Measurements from ENCODE around the gene FTL.

The FTL gene

GRCh38 chr19:48946463-48947257, 18.4 kb upstream of the FTL start:
- no peak for DNase-seq

DNA sequence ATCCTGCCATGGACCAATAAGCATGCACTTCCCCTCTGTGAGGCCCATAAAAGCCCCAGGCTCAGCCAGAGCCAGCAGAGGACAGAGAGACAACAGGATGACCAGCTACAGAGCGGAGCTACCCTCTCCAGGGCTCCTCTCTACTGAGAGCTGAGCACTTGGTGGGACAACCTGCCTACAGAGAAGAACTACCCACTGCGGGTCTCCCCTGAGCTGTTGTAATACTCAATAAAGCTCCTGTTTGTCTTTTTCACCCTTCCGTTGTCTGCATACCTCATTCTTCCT, 17.9 kb upstream of the FTL start:
- DNase-seq, result peak; percentile 29

DNA sequence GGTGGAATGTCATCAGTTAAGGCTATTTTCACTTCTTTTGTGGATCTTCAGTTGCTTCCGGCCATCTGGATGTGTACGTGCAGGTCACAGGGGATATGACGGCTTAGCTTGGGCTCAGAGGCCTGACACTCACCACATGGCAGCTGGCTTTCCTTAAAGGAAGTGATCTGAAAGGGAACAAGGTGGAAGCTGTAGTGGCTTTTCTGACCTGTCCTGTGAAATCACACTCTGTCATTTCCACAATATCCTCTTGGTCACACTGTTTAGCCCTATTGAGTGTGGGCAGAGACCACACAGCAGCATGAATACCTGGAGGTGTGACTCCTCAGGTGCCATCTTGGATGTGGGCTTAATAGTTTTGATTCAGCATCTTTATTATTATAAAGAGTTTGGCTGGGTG, 14.9 kb upstream of the FTL start:
- DNase-seq, result no peak

DNA sequence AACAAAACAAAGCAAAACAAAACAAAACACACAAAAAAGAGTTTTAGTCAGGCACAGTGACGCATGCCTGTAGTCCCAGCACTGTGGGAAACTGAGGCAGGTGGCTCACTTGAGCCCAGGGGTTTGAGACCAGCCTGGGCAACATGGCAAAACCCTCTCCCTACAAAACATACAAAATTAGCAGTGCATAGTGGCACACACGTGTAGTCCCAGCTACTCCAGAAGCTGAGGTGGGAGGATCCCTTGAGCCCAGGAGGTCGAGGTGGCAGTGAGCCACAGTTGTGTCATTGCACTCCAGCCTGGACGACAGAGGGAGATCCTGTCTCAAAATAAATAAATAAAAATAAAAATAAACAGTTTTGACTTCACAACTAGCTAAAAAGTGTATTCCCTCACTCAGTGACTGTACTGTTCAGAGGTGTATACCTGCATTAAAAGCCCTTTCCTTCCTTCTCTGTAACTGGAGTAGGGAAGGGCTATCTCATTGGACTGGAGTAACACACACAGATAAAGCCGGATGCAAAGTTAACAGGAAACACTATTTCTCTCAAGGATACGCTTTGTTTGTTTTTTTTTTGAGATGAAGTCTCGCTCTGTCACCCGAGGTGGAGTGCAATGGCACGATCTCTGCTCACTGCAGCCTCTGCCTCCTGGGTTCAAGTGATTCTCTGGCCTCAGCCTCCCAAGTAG, 14.1 kb upstream of the FTL start:
- no peak for DNase-seq

DNA sequence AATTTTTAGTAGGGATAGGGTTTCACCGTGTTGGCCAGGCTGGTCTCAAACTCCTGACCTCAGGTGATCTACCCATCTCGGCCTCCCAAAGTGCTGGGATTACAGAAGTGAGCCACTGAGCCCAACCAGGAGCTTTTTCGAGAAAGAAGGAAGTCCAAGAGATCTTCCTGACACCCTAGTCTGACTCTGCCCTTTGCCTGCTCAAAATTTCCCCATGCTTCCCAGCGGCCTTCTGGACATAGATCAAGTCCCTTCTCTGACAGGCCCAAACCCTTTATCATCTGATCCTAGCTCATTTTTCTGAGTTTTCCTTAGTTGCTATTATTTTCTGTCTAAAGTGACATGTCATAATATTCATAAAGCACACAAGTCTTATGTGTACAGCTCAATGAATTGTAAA, 12.0 kb upstream of the FTL start:
- DNase-seq, result no peak

DNA sequence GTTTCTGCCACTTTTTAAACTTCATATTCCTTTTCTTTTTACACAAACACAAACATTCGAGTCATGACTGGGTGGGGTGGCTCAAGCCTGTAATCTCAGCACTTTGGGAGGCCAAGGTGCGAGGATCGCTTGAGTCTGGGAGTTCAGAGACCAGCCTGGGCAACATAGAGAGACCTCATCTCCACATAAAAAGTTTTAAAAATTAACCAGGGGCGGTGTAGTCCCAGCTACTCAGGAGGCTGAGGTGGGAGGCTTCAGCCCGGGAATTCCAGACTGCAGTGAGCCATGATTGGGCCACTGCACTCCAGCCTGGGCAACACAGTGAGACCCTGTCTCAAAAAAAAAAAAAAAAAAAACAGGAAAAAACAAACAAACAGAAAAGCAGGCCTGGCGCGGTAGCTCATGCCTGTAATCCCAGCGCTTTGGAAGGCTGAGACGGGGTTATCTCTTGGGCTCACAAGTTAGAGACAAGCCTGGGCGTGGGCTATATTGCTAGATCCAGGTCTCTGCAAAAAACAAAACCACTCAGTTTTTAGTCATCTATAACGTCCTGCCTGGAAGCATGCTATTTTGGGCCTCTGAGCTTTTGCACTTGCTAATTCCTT, 11.0 kb upstream of the FTL start:
- no peak for DNase-seq

DNA sequence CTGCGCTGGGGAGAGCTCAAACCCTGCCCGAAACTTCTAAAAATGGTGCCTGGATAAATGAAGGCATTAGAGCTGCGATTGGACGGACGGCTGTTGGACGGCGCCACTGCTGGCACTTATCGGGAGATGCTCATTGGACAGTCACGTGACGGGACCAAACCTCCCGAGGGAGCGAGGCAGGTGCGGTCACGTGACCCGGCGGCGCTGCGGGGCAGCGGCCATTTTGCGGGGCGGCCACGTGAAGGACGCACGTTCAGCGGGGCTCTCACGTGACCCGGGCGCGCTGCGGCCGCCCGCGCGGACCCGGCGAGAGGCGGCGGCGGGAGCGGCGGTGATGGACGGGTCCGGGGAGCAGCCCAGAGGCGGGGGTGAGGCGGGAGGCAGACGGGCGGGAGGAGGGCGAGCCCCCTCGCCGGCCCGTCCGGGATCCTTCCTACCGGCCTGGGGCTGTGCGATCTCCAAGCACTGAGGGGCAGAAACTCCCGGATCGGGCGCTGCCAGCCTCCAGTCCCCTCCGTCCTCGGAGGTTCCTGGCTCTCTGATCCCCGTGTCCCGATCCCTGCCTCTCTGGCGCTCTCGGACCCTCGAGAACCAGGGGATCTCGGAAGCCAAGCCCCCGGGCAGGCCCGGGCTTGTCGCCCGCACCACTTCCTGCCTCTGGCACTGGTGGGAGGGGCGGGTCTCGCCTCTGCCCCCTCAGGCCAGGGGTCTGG, 10.4 kb upstream of the FTL start, which contains the start of gene BAX:
Gene BAX (plus strand): TSS at position 281 of the 713 bp plus-strand sequence. CDS start 54 bp downstream, at position 335.
- DNase-seq, result peak; percentile 99

DNA sequence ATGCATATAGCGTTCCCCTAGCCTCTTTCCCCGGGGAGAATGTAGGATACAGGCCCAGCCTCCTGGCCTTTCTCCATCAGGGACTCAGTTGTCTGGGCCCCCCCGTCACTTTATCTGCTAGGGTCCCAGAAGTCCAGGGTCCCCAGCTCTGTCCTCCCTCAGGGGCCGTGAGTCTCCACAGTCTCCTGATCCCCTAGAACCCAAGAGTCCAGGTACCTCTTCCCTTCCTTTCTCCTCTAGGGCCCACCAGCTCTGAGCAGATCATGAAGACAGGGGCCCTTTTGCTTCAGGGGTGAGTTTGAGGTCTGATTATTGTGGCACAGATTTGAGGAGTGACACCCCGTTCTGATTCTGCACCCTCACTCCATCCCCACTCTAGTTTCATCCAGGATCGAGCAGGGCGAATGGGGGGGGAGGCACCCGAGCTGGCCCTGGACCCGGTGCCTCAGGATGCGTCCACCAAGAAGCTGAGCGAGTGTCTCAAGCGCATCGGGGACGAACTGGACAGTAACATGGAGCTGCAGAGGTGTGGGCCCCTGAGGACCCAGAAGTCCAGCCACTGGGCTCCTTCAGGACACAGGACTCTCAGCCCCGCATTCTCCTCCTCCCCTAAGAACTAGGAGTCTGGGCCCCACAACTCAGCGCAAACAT, 9.7 kb upstream of the FTL start:
- DNase-seq, result no peak

- no peak for DNase-seq
Measured at GRCh38 chr19:48958006-48958405, 7.1 kb upstream of the FTL start.

GRCh38 chr19:48959341-48960239, 5.5 kb upstream of the FTL start:
- DNase-seq, result peak; percentile 71

- no peak for DNase-seq
Measured at GRCh38 chr19:48961051-48961649, 4.0 kb upstream of the FTL start.

- DNase-seq, result no peak
Measured at GRCh38 chr19:48961673-48962028, 3.5 kb upstream of the FTL start.

GRCh38 chr19:48962029-48962848, 2.9 kb upstream of the FTL start:
- DNase-seq, result peak; percentile 90

- no peak for DNase-seq
Measured at GRCh38 chr19:48962849-48963165, 2.3 kb upstream of the FTL start.

GRCh38 chr19:48963371-48964204, 1.5 kb upstream of the FTL start:
- peak; percentile 81 for DNase-seq

- DNase-seq, result peak; percentile 69
Measured at GRCh38 chr19:48964205-48965039, 687 bp upstream of the FTL start.

DNA sequence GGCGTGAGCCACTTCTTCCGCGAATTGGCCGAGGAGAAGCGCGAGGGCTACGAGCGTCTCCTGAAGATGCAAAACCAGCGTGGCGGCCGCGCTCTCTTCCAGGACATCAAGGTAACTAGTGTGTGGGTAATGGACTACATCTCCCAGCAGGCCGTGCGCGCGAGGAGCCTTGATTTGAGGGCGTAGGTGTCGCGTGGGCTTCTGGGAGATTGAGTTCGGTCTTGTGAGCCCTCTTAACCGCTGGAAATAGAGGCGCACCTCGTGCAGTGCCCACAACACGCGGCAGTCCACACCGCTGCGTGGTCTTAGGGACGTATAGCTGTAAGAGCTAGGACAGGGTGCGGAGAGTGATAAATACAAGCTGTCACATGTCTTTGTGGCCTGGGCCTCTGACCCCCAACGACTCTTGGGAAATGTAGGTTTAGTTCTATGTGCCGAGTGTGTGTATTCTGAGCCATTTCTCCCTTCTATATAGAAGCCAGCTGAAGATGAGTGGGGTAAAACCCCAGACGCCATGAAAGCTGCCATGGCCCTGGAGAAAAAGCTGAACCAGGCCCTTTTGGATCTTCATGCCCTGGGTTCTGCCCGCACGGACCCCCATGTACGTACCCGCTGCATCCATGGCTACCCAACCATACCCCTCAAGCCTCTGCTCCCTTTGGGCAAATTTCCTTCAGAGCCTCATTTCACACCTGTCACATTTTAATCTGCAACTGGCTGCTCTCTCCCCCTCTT, 864 bp downstream of the FTL start:
- peak; percentile 93 for DNase-seq
